Uterus (tissue), 2 donors: ENCODE data around the gene MCAM.

ENCODE experiments used
- CTCF ChIP-seq, 4 experiments: fragments of 200-600 bp in 2 of 4; fragments of 450-650 bp in 2 of 4; sonication (generic) in 2 of 4; IDR thresholded peaks; one replicate each; pipeline ENCODE4 v1.5.1; 2016 to 2019; ENCODE audit warnings: antibody characterized with exemption in 4 of 4, mild to moderate bottlenecking in 2 of 4, moderate library complexity in 1 of 4
- POLR2A ChIP-seq, 2 donors: fragments of 450-650 bp; IDR thresholded peaks; one replicate each; pipeline ENCODE4 v1.6.1; 2016; ENCODE audit warnings: antibody characterized with exemption in 2 of 2, mild to moderate bottlenecking in 1 of 2, moderate library complexity in 1 of 2

- TF ChIP-seq CTCF (IDR thresholded peaks at IDR 0.05) (peak in 1 of 4 experiments; percentile 21), POLR2A (IDR thresholded peaks at IDR 0.05) (no peak)
Measured at GRCh38 chr11:119315131-119316015, 1.6 kb downstream of the MCAM start.
